ENCODE results near the gene XRCC5. TPM values are rescaled to one million over a fixed set of nuclear protein-coding genes. Genes with fewer than 3 reads are reported as not detected.

The XRCC5 gene
- total RNA-seq, 1 experiment from 2014 or later: 322 TPM

- in situ Hi-C loops (cut with HindIII; ENCODE audit: low pct_unique_long_range_greater_than_20kb, low sequenced_read_pairs): no loop called here
- Histone ChIP-seq H3K27me3 (ENCODE audit: control insufficient read depth, insufficient read depth, low read length) (no peaks in the 10 kb centered on the region), H3K4me3 (ENCODE audit: low read depth in 2 of 2, low read length in 2 of 2) (no peak overlapping the region), H3K4me1 (ENCODE audit: control insufficient read depth, insufficient read depth, low read length) (peaks cover 6% of the 10 kb centered on the region), H3K27ac (ENCODE audit: low read length) (no peak overlapping the region), H3K36me3 (ENCODE audit: control insufficient read depth, insufficient read depth, low read length) (no peaks in the 10 kb centered on the region), H3K9me3 (ENCODE audit: control insufficient read depth, insufficient read depth, low read depth, low read length) (no peaks in the 10 kb centered on the region)
- TF ChIP-seq CTCF (IDR thresholded peaks at IDR 0.05): no peak
- no peak for TF ChIP-seq REST (IDR thresholded peaks at IDR 0.05; ENCODE audit: insufficient read depth in 1 of 2, low read depth in 2 of 2, low read length in 1 of 2)
- no peak for TF ChIP-seq POLR2AphosphoS5 (IDR thresholded peaks at IDR 0.05; ENCODE audit: low read depth, low read length)
- no peak for TF ChIP-seq SIN3A (IDR thresholded peaks at IDR 0.05; ENCODE audit: borderline replicate concordance, insufficient read depth, low read depth, low read length)
- no peak for TF ChIP-seq TCF7L2 (IDR thresholded peaks at IDR 0.05; ENCODE audit: low read depth, low read length)
- DNase-seq (ENCODE audit: low read depth, low spot score): no peak
- POLR2A ChIA-PET: no interaction called here
- no TSS peak for BruUV-seq (replicated peaks)
- CTCF ChIA-PET: no interaction called here
- no peak for ATAC-seq
- intact Hi-C loops (cut with micrococcal nuclease; ENCODE audit: unreplicated experiment): loop anchor here (5.0 kb wide), 1 partner anchor 181 kb away; no protein-coding TSS in a partner anchor
Measured at GRCh38 chr2:216220976-216221375, 111.8 kb downstream of the XRCC5 start.

- no peaks in the 10 kb centered on the region for H3K36me3 ChIP-seq (ENCODE audit: control insufficient read depth, insufficient read depth, low read length)
- no peaks in the 10 kb centered on the region for H3K27me3 ChIP-seq (ENCODE audit: control insufficient read depth, insufficient read depth, low read length)
- H3K4me3 ChIP-seq (ENCODE audit: low read depth in 2 of 2, low read length in 2 of 2): no peak overlapping the region
- no peaks in the 10 kb centered on the region for H3K9me3 ChIP-seq (ENCODE audit: control insufficient read depth, insufficient read depth, low read depth, low read length)
- CTCF ChIA-PET: no interaction called here
- H3K27ac ChIP-seq (ENCODE audit: low read length): no peak overlapping the region
- no TSS peak for BruUV-seq (replicated peaks)
- no peak for DNase-seq (ENCODE audit: low read depth, low spot score)
- peaks cover 6% of the 10 kb centered on the region for H3K4me1 ChIP-seq (ENCODE audit: control insufficient read depth, insufficient read depth, low read length)
- TF ChIP-seq REST (IDR thresholded peaks at IDR 0.05; ENCODE audit: insufficient read depth in 1 of 2, low read depth in 2 of 2, low read length in 1 of 2) (no peak), TCF7L2 (IDR thresholded peaks at IDR 0.05; ENCODE audit: low read depth, low read length) (no peak), CTCF (IDR thresholded peaks at IDR 0.05) (no peak), SIN3A (IDR thresholded peaks at IDR 0.05; ENCODE audit: borderline replicate concordance, insufficient read depth, low read depth, low read length) (no peak), POLR2AphosphoS5 (IDR thresholded peaks at IDR 0.05; ENCODE audit: low read depth, low read length) (no peak)
- intact Hi-C loops (cut with micrococcal nuclease; ENCODE audit: unreplicated experiment) (loop anchor here (5.0 kb wide), 1 partner anchor 180 kb away; no protein-coding TSS in a partner anchor), in situ Hi-C loops (cut with HindIII; ENCODE audit: low pct_unique_long_range_greater_than_20kb, low sequenced_read_pairs) (no loop called here)
- ATAC-seq: peak; percentile 17; the same call in 1 of the 2 replicates
- POLR2A ChIA-PET: interaction anchor here (0.6 kb wide), 1 partner anchor 191 kb away, joined by 7 read pairs; the partner anchor contains the start of gene SMARCAL1
Measured at GRCh38 chr2:216221811-216222210, 112.7 kb downstream of the XRCC5 start.
